BLaER1 treated with 17β-estradiol and CSF1 and Interleukin-3, amounts not matched to agents 10 nM and 100 nM (cell line): Measurements from ENCODE around the gene FADS2.

ENCODE experiments used
- H3K27ac ChIP-seq, 11 experiments: shearing (Covaris generic); formaldehyde crosslinking; 2 replicates each; pipeline ENCODE4 v1.8.1; 2022
- H3K27me3 ChIP-seq, 11 experiments: shearing (Covaris generic); formaldehyde crosslinking; 2 replicates each; pipeline ENCODE4 v1.8.1; 2022
- H3K36me3 ChIP-seq, 11 experiments: shearing (Covaris generic); formaldehyde crosslinking; 2 replicates each; pipeline ENCODE4 v1.8.1; 2022
- H3K4me1 ChIP-seq, 10 experiments: shearing (Covaris generic); formaldehyde crosslinking; 2 replicates each; pipeline ENCODE4 v1.8.1; 2022
- H3K4me2 ChIP-seq, 11 experiments: shearing (Covaris generic); formaldehyde crosslinking; 2 replicates each; pipeline ENCODE4 v1.8.1; 2022
- H3K4me3 ChIP-seq, 10 experiments: shearing (Covaris generic); formaldehyde crosslinking; 2 replicates each; pipeline ENCODE4 v1.8.1; 2022
- H3K9ac ChIP-seq, 11 experiments: shearing (Covaris generic); formaldehyde crosslinking; 2 replicates each; pipeline ENCODE4 v1.8.1; 2022
- H3K9me3 ChIP-seq, 11 experiments: shearing (Covaris generic); formaldehyde crosslinking; replicated peaks in 1 of 11; 2 replicates each; pipeline ENCODE4 v1.8.1; 2022
- H4K20me1 ChIP-seq, 11 experiments: shearing (Covaris generic); formaldehyde crosslinking; 2 replicates each; pipeline ENCODE4 v1.8.1; 2022
- Cebpa-rat ChIP-seq, 11 experiments: shearing (Covaris generic); IDR thresholded peaks; 2 replicates each; pipeline ENCODE4 v1.8.1; 2022

The FADS2 gene

DNA sequence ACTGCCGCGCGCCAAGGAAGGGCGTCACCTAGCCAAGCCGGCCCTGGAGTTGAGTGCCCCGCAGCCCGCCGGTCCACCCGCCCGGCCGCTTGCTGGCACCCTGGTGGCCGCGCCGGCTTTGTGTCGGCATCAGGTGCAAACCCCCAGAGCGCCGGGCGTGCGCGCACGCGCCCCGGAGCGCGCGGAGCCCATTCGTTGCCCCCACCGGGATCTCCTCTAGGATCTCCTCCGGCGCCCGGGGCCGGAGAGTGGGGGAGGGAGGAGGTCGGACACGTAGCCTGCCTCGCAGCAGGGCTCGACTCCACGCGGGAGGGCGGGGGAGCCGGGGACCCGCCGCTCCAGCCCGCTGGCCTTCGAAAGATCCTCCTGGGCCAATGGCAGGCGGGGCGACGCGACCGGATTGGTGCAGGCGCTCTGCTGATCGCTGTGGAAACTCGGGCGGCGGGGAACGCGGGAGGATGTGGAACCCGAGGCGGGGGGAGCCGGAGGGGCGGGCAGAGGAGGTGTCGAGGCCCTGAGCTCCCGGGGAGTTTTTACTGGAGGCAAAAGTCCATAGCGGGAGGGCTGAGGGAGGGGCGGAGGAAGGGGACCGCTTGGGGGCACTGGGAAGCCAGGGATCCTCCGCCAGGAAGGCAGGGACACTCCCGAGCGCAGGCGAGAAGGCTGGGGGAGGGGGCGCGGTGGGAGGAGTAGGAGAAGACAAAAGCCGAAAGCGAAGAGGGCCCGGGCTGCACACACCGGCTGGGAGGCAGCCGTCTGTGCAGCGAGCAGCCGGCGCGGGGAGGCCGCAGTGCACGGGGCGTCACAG is at the start of gene FADS2:
Gene FADS2 (plus strand): TSS at position 730 of the 808 bp plus-strand sequence. CDS start 91 bp downstream, outside the sequence.
- Histone ChIP-seq H3K27ac (peak within 1 kb of the TSS; percentile 93 to 99 (median 96)), H3K4me1 (peaks cover 49 to 54% (median 52%) of the 10 kb centered on the region in 10 experiments), H3K4me2 (peak within 1 kb of the TSS; percentile 91 to 100 (median 98)), H3K9ac (peak within 1 kb of the TSS; percentile 90 to 98 (median 95)), H3K9me3 (no peaks in the 10 kb centered on the region), H3K36me3 (peaks cover 0 to 20% (median 4%) of the 10 kb centered on the region in 11 experiments; a peak in 10 of 22 replicates), H3K4me3 (peak within 1 kb of the TSS; percentile 78 to 97 (median 89)), H3K27me3 (no peaks in the 10 kb centered on the region), H4K20me1 (peaks cover 0 to 40% (median 37%) of the 10 kb centered on the region in 11 experiments; a peak in 17 of 22 replicates)
- no peak for TF ChIP-seq Cebpa-rat (IDR thresholded peaks at IDR 0.05)

DNA sequence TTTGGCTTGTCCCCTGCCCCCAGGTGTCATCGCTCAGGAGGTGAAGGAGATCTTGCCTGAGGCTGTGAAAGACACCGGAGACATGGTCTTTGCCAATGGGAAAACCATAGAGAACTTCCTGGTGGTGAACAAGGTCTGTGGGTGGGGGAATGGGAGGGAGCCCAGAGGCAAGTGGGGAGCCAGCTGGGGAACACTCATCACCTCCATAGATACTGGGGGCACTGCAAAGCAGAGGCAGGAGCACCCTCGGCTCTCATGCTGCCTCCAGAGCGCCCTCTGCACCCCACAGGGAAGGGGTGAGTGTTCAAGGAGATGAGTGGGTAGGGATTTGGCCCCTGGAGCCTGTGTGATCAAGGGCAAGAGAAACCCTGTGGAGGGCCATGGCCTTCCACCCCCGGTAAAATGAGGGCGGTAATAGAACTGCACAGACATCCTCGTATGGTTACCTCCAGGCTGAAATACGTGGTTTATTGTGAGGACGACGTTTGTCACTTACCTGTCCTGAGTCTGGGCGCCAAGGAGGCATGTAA is 49.7 kb upstream of the FADS2 start:
- Histone ChIP-seq H3K4me1 (peaks cover 14 to 36% (median 24%) of the 10 kb centered on the region in 10 experiments; a peak in 19 of 20 replicates), H3K36me3 (peaks cover 0 to 12% (median 0%) of the 10 kb centered on the region in 11 experiments; a peak in 4 of 22 replicates), H3K9me3 (no peaks in the 10 kb centered on the region), H4K20me1 (peaks cover 0 to 30% (median 0%) of the 10 kb centered on the region in 11 experiments; a peak in 4 of 22 replicates), H3K4me3 (no peak overlapping the region), H3K9ac (no peak overlapping the region), H3K27ac (no peak overlapping the region), H3K4me2 (0 out of 22 replicates have a peak overlapping the region, but pooled peaks of 1 of the 11 experiments have one; percentile 84), H3K27me3 (no peaks in the 10 kb centered on the region)
- no peak for TF ChIP-seq Cebpa-rat (IDR thresholded peaks at IDR 0.05)

DNA sequence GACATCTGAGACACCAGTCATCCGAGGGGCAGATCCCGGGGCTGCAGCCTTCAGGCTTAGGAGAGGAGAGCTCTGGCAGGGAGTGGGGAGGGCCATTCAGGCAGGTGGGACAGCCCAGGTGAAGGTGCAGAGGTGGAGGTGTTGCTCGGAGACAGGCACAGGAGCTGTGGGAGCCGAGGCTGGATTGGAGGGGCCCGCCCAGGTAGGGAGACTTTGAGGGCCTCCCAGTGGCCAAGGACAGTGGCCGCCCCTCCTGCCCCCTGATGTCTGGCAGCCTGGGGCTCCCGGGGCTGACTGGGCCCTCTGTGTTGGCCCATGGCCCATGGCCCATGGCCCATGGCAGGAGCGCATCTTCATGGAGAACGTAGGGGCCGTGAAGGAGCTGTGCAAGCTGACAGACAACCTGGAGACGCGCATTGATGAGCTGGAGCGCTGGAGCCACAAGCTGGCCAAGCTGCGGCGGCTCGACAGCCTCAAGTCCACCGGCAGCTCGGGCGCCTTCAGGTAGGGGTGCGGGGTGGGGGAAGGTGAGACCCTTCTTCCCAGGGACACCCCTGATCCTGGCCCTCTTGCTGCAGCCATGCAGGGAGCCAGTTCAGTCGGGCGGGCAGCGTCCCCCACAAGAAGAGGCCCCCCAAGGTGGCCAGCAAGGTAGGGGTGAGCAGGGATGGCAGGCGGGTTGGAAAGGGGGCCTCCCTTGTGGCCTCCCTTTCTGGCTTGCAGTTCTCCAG is 49.0 kb upstream of the FADS2 start:
- H3K36me3 ChIP-seq, result peaks cover 0 to 18% (median 4%) of the 10 kb centered on the region in 11 experiments; a peak in 7 of 22 replicates
- peak overlapping the region in 1 of 11 experiments; percentile 9; a peak in 1 of 22 replicates for H3K4me2 ChIP-seq
- H3K27me3 ChIP-seq, result no peaks in the 10 kb centered on the region
- H3K4me1 ChIP-seq, result peaks cover 14 to 34% (median 25%) of the 10 kb centered on the region in 10 experiments; a peak in 19 of 20 replicates
- no peaks in the 10 kb centered on the region for H3K9me3 ChIP-seq
- no peak overlapping the region for H3K4me3 ChIP-seq
- H3K9ac ChIP-seq, result no peak overlapping the region
- no peak overlapping the region for H3K27ac ChIP-seq
- H4K20me1 ChIP-seq, result peaks cover 0 to 36% (median 0%) of the 10 kb centered on the region in 11 experiments; a peak in 6 of 22 replicates
- no peak for TF ChIP-seq Cebpa-rat (IDR thresholded peaks at IDR 0.05)

DNA sequence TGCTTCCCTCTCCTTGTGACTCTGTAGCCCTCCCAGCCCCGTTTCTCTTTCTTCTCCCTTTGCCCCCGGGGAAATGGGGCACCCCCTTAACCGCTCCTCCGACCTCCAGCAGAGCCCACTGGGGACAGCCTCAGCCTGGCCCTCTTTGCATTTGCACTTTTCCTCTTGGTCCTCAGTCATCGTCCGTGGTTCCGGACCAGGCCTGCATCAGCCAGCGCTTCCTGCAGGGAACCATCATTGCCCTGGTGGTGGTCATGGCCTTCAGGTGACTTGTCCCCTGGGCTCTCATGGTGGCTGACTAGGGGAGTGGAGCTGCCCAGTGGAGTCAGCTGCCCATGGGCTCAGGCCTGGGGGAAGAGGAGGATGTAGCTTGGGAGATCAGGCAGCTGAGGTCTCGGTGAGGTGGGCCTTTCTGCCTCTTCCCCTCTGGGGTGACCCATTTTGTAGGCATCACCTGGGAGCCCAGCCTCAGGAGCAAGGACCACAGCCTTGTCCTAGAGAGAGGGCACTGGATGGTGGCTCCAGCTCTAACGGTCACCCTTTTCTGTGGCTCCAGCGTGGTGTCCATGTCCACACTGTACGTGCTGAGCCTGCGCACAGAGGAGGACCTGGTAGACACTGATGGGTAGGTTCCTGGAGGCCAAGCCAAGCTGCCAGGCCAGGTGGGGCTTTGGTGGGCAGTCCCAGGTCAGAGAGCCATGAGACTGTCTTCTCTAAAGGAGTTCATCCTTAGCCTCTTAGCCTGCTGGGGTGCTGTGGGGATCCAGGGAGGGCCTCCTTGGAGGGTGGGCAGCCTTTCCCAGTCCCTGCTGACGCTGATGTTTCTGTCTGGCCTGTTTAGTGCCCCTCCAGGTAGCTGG is 48.2 kb upstream of the FADS2 start:
- Histone ChIP-seq H3K9ac (no peak overlapping the region), H3K4me1 (peaks cover 14 to 39% (median 27%) of the 10 kb centered on the region in 10 experiments; a peak in 19 of 20 replicates), H3K9me3 (no peaks in the 10 kb centered on the region), H3K27me3 (no peaks in the 10 kb centered on the region), H3K4me2 (peak overlapping the region in 1 of 11 experiments; percentile 9; a peak in 2 of 22 replicates), H3K4me3 (no peak overlapping the region), H4K20me1 (peaks cover 0 to 45% (median 7%) of the 10 kb centered on the region in 11 experiments; a peak in 11 of 22 replicates), H3K36me3 (peaks cover under 1 to 26% (median 12%) of the 10 kb centered on the region in 11 experiments; a peak in 15 of 22 replicates), H3K27ac (no peak overlapping the region; a peak in 1 of 22 replicates)
- no peak for TF ChIP-seq Cebpa-rat (IDR thresholded peaks at IDR 0.05)

DNA sequence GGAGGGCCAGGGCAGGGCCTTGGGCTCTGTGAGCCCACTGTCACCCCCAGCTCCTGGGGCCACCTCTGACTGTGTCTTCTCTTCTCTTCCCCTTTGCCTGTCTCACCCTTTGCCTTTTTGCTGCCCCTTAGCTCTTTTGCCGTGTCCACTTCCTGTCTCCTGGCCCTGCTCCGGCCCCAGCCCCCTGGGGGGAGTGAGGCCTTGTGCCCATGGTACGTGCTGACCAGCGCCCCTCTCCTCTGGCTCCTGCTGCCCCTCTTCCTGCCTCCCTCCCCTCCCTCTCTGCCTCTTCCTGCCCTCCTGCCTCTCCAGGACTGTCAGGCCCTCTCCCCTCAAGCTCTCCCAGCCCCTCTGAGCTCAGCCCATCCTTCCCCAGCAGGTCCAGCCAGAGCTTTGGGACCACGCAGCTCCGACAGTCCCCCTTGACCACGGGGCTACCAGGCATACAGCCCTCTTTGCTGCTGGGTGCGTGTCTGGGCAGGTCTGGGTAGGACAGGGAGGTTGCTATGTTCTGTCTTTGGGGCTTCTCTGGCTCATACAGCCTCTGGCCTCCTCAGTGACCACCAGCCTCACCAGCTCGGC is 47.4 kb upstream of the FADS2 start:
- no peak overlapping the region for H3K4me3 ChIP-seq
- peaks cover 14 to 39% (median 28%) of the 10 kb centered on the region in 10 experiments; a peak in 19 of 20 replicates for H3K4me1 ChIP-seq
- no peak for TF ChIP-seq Cebpa-rat (IDR thresholded peaks at IDR 0.05)
- H4K20me1 ChIP-seq, result peaks cover 0 to 52% (median 15%) of the 10 kb centered on the region in 11 experiments; a peak in 15 of 22 replicates
- H3K9me3 ChIP-seq, result no peaks in the 10 kb centered on the region
- H3K4me2 ChIP-seq, result no peak overlapping the region; a peak in 1 of 22 replicates
- H3K27ac ChIP-seq, result peak overlapping the region in 1 of 11 experiments; percentile 11; a peak in 1 of 22 replicates
- H3K36me3 ChIP-seq, result peaks cover 8 to 34% (median 17%) of the 10 kb centered on the region in 11 experiments; a peak in 21 of 22 replicates
- H3K9ac ChIP-seq, result no peak overlapping the region
- H3K27me3 ChIP-seq, result no peaks in the 10 kb centered on the region

DNA sequence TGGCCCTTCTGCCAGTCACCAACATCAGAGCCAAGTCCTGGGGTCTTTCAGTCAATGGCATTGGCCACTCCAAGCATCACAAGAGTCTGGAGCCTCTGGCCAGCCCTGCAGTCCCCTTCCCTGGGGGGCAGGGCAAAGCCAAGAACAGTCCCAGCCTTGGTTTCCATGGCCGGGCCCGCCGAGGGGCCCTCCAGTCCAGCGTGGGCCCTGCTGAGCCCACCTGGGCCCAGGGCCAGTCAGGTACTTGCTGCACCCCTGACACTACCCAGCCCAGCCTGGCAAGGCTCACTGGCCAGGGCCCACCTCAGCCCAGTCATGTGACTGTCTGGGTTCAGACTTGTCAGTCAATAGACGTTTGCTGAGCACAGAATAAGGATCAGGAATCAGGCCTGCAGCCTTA is 46.5 kb upstream of the FADS2 start:
- TF ChIP-seq Cebpa-rat (IDR thresholded peaks at IDR 0.05), result no peak
- Histone ChIP-seq H4K20me1 (peaks cover 5 to 58% (median 24%) of the 10 kb centered on the region in 11 experiments; a peak in 16 of 22 replicates), H3K27me3 (no peaks in the 10 kb centered on the region), H3K4me1 (peaks cover 21 to 34% (median 28%) of the 10 kb centered on the region in 10 experiments; a peak in 19 of 20 replicates), H3K27ac (no peak overlapping the region), H3K36me3 (peaks cover 17 to 43% (median 26%) of the 10 kb centered on the region in 11 experiments), H3K9ac (no peak overlapping the region), H3K4me2 (no peak overlapping the region), H3K4me3 (no peak overlapping the region), H3K9me3 (no peaks in the 10 kb centered on the region)

DNA sequence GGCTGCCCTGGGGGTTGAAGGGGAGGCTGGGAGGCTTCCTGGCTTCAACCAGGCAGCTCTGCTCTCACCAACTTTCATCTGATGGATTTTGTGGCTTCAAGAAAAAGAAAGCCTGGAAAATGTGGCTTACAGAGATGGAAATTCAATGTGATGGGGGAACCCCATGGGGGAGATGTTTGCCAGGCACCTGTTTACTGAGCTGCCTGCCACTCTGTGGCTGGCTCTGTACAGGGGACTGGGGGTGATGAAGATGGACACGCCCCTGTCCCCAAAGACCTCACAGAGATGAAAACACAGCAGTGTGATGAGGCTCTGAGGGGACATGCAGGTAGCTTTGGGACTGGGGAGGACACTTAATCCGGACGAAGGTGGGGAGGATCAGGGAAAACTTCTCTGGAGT is 45.8 kb upstream of the FADS2 start:
- Histone ChIP-seq H3K4me1 (peaks cover 18 to 34% (median 27%) of the 10 kb centered on the region in 10 experiments; a peak in 19 of 20 replicates), H3K27me3 (no peaks in the 10 kb centered on the region), H3K36me3 (peaks cover 24 to 50% (median 33%) of the 10 kb centered on the region in 11 experiments), H3K4me2 (no peak overlapping the region), H4K20me1 (peaks cover 6 to 60% (median 31%) of the 10 kb centered on the region in 11 experiments; a peak in 17 of 22 replicates), H3K9ac (peak overlapping the region in 1 of 11 experiments; percentile 30; a peak in 1 of 22 replicates), H3K27ac (no peak overlapping the region), H3K4me3 (no peak overlapping the region), H3K9me3 (no peaks in the 10 kb centered on the region)
- no peak for TF ChIP-seq Cebpa-rat (IDR thresholded peaks at IDR 0.05)
